ENCODE measurements around the gene FMN1.

The FMN1 gene

GRCh38 chr15:32918547-32918946 is 276.0 kb downstream of the FMN1 start:
- Mint-ChIP-seq H3K27me3 (no peaks in the 10 kb centered on the region), H3K4me1 (ENCODE audit: low read depth) (peaks cover under 1% of the 10 kb centered on the region), H3K4me3 (no peak overlapping the region), H3K36me3 (ENCODE audit: low read depth) (peaks cover 6% of the 10 kb centered on the region), H3K9me3 (no peaks in the 10 kb centered on the region), H3K27ac (no peak overlapping the region)
- intact Hi-C loops (cut with micrococcal nuclease), result no loop called here

DNA sequence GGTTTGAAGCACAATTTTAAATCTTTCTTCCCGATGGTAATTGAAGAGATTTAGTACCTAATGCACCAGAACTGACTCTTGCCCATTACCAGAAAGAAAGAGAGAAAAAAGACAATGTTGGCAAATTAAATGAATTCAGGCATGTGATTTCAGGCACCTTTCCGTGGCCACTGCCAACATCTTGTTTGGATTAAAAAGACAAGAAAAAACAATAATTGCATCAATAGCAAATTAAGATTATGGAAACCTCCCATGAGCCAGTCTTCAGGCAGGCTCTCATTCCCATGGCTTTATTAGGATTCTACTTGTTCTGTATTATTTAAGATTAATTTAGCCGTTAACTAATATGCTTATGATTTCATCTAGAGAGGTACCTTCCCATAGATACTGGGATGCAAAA is 283.7 kb downstream of the FMN1 start:
- Mint-ChIP-seq H3K27ac (no peak overlapping the region), H3K27me3 (no peaks in the 10 kb centered on the region), H3K4me3 (no peak overlapping the region), H3K9me3 (no peaks in the 10 kb centered on the region), H3K36me3 (ENCODE audit: low read depth) (no peaks in the 10 kb centered on the region), H3K4me1 (ENCODE audit: low read depth) (peaks cover 29% of the 10 kb centered on the region)
- intact Hi-C loops (cut with micrococcal nuclease), result no loop called here

DNA sequence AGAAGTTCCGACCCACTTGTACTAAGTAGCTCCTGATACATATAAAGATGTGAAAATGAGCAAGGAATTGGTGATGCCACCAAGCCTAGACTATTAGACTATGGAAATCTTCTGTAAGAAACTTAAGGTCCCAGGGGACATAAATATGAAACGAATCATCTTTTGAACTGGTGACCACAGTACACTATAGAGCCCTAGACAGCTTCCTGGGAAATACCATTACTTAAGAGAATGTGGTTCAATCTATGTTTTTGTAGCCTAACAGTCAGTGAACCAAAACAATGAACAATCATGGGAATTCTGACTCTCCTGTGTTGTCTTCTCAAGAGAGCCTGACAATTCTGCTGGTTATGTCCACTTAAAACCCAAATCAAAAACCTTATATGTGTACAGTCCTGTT is 285.1 kb downstream of the FMN1 start:
- H3K4me3 Mint-ChIP-seq, result no peak overlapping the region
- peaks cover 31% of the 10 kb centered on the region for H3K4me1 Mint-ChIP-seq (ENCODE audit: low read depth)
- intact Hi-C loops (cut with micrococcal nuclease), result loop anchor here (5.0 kb wide), 1 partner anchor 42 kb away; no protein-coding TSS in a partner anchor
- no peak overlapping the region for H3K27ac Mint-ChIP-seq
- no peaks in the 10 kb centered on the region for H3K27me3 Mint-ChIP-seq
- H3K36me3 Mint-ChIP-seq (ENCODE audit: low read depth), result no peaks in the 10 kb centered on the region
- no peaks in the 10 kb centered on the region for H3K9me3 Mint-ChIP-seq

- intact Hi-C loops (cut with micrococcal nuclease), result loop anchor here (5.0 kb wide), 1 partner anchor 42 kb away; no protein-coding TSS in a partner anchor
- H3K4me1 Mint-ChIP-seq (ENCODE audit: low read depth), result peaks cover 37% of the 10 kb centered on the region
- no peaks in the 10 kb centered on the region for H3K27me3 Mint-ChIP-seq
- H3K9me3 Mint-ChIP-seq, result no peaks in the 10 kb centered on the region
- no peak overlapping the region for H3K27ac Mint-ChIP-seq
- no peaks in the 10 kb centered on the region for H3K36me3 Mint-ChIP-seq (ENCODE audit: low read depth)
- H3K4me3 Mint-ChIP-seq, result no peak overlapping the region
Measured at GRCh38 chr15:32908872-32909271, 285.6 kb downstream of the FMN1 start.

- Mint-ChIP-seq H3K27ac (peak overlapping the region; percentile 55), H3K4me1 (ENCODE audit: low read depth) (peaks cover 35% of the 10 kb centered on the region), H3K36me3 (ENCODE audit: low read depth) (no peaks in the 10 kb centered on the region), H3K27me3 (no peaks in the 10 kb centered on the region), H3K9me3 (no peaks in the 10 kb centered on the region), H3K4me3 (no peak overlapping the region)
- intact Hi-C loops (cut with micrococcal nuclease), result loop anchor here (5.0 kb wide), 1 partner anchor 41 kb away; no protein-coding TSS in a partner anchor
Measured at GRCh38 chr15:32908135-32908801, 286.2 kb downstream of the FMN1 start.

DNA sequence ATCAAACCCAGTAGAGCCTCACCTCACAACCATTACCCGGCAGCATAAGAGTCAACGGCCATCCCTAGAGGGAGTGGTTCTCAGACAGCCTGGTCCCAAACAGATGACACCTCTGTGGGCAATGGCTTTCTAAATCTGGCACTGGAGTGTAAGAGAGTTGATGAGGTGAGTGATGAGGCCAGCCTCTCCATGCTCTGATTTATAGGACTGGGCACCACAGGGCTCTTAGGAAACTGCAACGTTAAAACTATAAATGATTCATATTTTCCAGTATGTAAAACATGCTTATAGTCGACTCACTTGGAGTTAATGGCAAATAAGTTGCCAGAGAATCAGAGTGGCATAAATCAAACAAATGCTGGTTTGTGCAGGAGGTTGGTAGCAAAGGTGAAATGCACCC is 289.0 kb downstream of the FMN1 start:
- no peak overlapping the region for H3K4me3 Mint-ChIP-seq
- no peaks in the 10 kb centered on the region for H3K27me3 Mint-ChIP-seq
- intact Hi-C loops (cut with micrococcal nuclease), result loop anchor here (5.0 kb wide), 1 partner anchor 38 kb away; no protein-coding TSS in a partner anchor
- H3K9me3 Mint-ChIP-seq, result no peaks in the 10 kb centered on the region
- H3K27ac Mint-ChIP-seq, result no peak overlapping the region
- peaks cover 7% of the 10 kb centered on the region for H3K36me3 Mint-ChIP-seq (ENCODE audit: low read depth)
- peaks cover 33% of the 10 kb centered on the region for H3K4me1 Mint-ChIP-seq (ENCODE audit: low read depth)

GRCh38 chr15:32904448-32904847 is 290.1 kb downstream of the FMN1 start:
- no peaks in the 10 kb centered on the region for H3K9me3 Mint-ChIP-seq
- peaks cover 33% of the 10 kb centered on the region for H3K4me1 Mint-ChIP-seq (ENCODE audit: low read depth)

DNA sequence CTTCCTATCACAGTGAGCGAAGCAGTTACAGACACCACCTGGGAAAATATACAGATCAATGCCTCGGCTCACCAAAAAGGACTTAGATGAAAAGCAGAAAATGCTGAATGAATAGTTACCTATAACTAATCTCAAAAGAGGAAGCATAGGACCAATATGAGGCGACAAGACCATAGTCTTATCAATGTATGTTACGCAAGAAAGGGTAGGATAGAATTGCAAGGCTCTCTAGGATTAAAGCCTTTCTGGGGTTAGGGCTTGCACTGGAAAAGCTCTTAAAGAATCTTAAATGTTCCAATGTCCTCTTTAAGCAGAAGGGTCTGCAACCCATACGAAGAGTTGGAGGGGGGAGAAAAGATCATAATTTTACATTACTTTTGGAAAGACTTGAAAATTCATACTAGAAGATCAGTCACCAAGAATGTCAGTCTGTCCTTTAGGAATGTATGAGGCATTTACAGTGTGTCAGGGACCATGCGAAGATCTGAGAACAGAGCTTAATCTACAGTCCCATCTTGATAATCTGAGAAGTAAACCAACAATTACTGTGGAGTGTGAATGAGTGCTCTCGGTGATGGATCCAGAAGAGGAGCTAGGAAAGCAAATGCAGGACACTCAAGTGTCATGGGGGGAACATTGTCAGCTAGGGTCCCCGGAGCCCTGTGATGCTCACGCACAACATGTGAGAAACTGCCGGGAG is 290.8 kb downstream of the FMN1 start:
- Mint-ChIP-seq H3K36me3 (ENCODE audit: low read depth) (peaks cover 14% of the 10 kb centered on the region), H3K27me3 (no peaks in the 10 kb centered on the region), H3K4me1 (ENCODE audit: low read depth) (peaks cover 27% of the 10 kb centered on the region), H3K27ac (no peak overlapping the region), H3K4me3 (no peak overlapping the region), H3K9me3 (no peaks in the 10 kb centered on the region)
- intact Hi-C loops (cut with micrococcal nuclease), result no loop called here

More at GRCh38 chr15:32904448-32904847, 290.1 kb downstream of the FMN1 start:
- Mint-ChIP-seq H3K36me3 (ENCODE audit: low read depth) (peaks cover 13% of the 10 kb centered on the region), H3K27ac (no peak overlapping the region), H3K27me3 (no peaks in the 10 kb centered on the region), H3K4me3 (no peak overlapping the region)
- intact Hi-C loops (cut with micrococcal nuclease), result no loop called here

DNA sequence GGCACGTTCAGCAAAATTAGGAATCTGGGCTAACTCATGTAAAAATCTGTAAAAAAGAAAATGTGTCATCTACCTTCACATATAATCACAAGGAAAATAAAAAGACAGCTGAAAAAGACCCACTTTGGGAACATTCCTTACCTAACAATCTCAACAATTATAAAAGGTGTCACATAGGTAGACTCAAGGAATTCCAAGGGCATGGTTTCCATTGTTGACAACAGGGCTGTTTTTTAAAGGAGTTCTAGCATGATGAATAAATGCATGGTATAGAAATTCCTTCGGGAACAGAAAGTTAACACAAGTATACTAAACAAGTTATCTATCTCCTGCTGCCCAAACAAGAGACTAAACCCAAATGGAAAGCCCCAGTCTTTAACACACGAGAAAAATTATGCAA is 292.5 kb downstream of the FMN1 start:
- peaks cover 10% of the 10 kb centered on the region for H3K4me1 Mint-ChIP-seq (ENCODE audit: low read depth)
- no peak overlapping the region for H3K4me3 Mint-ChIP-seq
- intact Hi-C loops (cut with micrococcal nuclease), result no loop called here
- H3K36me3 Mint-ChIP-seq (ENCODE audit: low read depth), result peaks cover 14% of the 10 kb centered on the region
- no peak overlapping the region for H3K27ac Mint-ChIP-seq
- no peaks in the 10 kb centered on the region for H3K9me3 Mint-ChIP-seq
- no peaks in the 10 kb centered on the region for H3K27me3 Mint-ChIP-seq

- H3K27me3 Mint-ChIP-seq, result no peaks in the 10 kb centered on the region
- H3K9me3 Mint-ChIP-seq, result no peaks in the 10 kb centered on the region
- H3K27ac Mint-ChIP-seq, result no peak overlapping the region
- peaks cover 10% of the 10 kb centered on the region for H3K4me1 Mint-ChIP-seq (ENCODE audit: low read depth)
- intact Hi-C loops (cut with micrococcal nuclease), result no loop called here
- peaks cover 14% of the 10 kb centered on the region for H3K36me3 Mint-ChIP-seq (ENCODE audit: low read depth)
- H3K4me3 Mint-ChIP-seq, result no peak overlapping the region
Measured at GRCh38 chr15:32901192-32901591, 293.3 kb downstream of the FMN1 start.

DNA sequence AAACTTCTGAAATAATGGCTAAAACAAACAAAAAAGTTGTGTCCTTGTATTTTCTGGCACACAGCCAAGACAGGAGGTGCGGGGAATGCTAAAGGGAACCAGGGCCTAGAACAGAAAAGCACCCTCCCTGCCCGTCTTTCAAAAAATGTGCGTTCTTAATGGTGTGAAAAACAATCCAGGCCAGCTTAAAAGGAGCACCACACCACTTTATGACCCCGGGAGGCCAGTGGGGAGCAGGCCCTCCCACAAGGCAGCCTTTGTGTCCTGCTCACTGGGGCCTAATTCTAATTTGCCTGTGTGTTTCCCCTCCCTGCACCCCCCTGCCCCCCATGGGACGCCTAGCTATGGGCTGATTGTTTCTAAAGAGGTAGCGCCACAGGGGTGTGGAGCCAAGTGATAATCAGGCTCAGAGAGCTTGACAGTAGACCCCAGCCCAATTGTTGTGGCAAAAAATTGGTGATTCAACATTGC is 295.4 kb downstream of the FMN1 start:
- H3K36me3 Mint-ChIP-seq (ENCODE audit: low read depth), result peaks cover 14% of the 10 kb centered on the region
- intact Hi-C loops (cut with micrococcal nuclease), result no loop called here
- no peak overlapping the region for H3K27ac Mint-ChIP-seq
- H3K4me3 Mint-ChIP-seq, result no peak overlapping the region
- no peaks in the 10 kb centered on the region for H3K27me3 Mint-ChIP-seq
- H3K9me3 Mint-ChIP-seq, result no peaks in the 10 kb centered on the region
- H3K4me1 Mint-ChIP-seq (ENCODE audit: low read depth), result peaks cover 5% of the 10 kb centered on the region

GRCh38 chr15:32898414-32898813 is 296.1 kb downstream of the FMN1 start:
- H3K27ac Mint-ChIP-seq, result no peak overlapping the region
- no peak overlapping the region for H3K4me3 Mint-ChIP-seq
- no peaks in the 10 kb centered on the region for H3K9me3 Mint-ChIP-seq
- H3K36me3 Mint-ChIP-seq (ENCODE audit: low read depth), result peaks cover 14% of the 10 kb centered on the region
- H3K4me1 Mint-ChIP-seq (ENCODE audit: low read depth), result no peaks in the 10 kb centered on the region
- H3K27me3 Mint-ChIP-seq, result no peaks in the 10 kb centered on the region
- intact Hi-C loops (cut with micrococcal nuclease), result no loop called here

GRCh38 chr15:32893421-32893820 is 301.1 kb downstream of the FMN1 start:
- no peaks in the 10 kb centered on the region for H3K4me1 Mint-ChIP-seq (ENCODE audit: low read depth)
- no peaks in the 10 kb centered on the region for H3K9me3 Mint-ChIP-seq
- intact Hi-C loops (cut with micrococcal nuclease), result no loop called here
- H3K27ac Mint-ChIP-seq, result no peak overlapping the region
- H3K4me3 Mint-ChIP-seq, result no peak overlapping the region
- no peaks in the 10 kb centered on the region for H3K36me3 Mint-ChIP-seq (ENCODE audit: low read depth)
- H3K27me3 Mint-ChIP-seq, result no peaks in the 10 kb centered on the region

GRCh38 chr15:32889214-32889613 is 305.3 kb downstream of the FMN1 start:
- no peaks in the 10 kb centered on the region for H3K9me3 Mint-ChIP-seq
- intact Hi-C loops (cut with micrococcal nuclease), result no loop called here
- no peaks in the 10 kb centered on the region for H3K4me1 Mint-ChIP-seq (ENCODE audit: low read depth)
- peaks cover 16% of the 10 kb centered on the region for H3K36me3 Mint-ChIP-seq (ENCODE audit: low read depth)
- H3K4me3 Mint-ChIP-seq, result no peak overlapping the region
- no peaks in the 10 kb centered on the region for H3K27me3 Mint-ChIP-seq
- H3K27ac Mint-ChIP-seq, result no peak overlapping the region
